WTC11 (cell line): ENCODE results near the gene VAC14. TPM values are rescaled to one million over a fixed set of nuclear protein-coding genes. Genes with fewer than 3 reads are reported as not detected.

Source experiments
- ATAC-seq: fragments of 200-7000 bp; cut with Tn5 transposase; 2 replicates; pipeline ENCODE4 v1.10.0; 2021; ENCODE audit warnings: mild to moderate bottlenecking, moderate library complexity
- CTCF ChIA-PET: fragments of 300-600 bp; sonication (Branson Sonifier 250); formaldehyde crosslinking; loops from one replicate; lab custom pipeline; 2021; ENCODE audit warnings: antibody characterized with exemption; lab: Charles Lee
- POLR2A ChIA-PET: fragments of 350-600 bp; sonication (Branson Sonifier 250); formaldehyde crosslinking; loops from one replicate; lab custom pipeline; 2021; ENCODE audit warnings: antibody characterized with exemption; lab: Charles Lee
- DNase-seq: peaks from one replicate; pipeline ENCODE4 v3.0.0; 2021; ENCODE audit warnings: low spot score
- H3K27ac Mint-ChIP-seq: 2 replicates; pipeline ENCODE4 v1.8.0; 2021; ENCODE audit warnings: mixed read lengths
- H3K27me3 Mint-ChIP-seq: 2 replicates; pipeline ENCODE4 v1.8.0; 2021; ENCODE audit warnings: low read depth, mild to moderate bottlenecking, moderate library complexity, mixed read lengths
- H3K36me3 Mint-ChIP-seq: 2 replicates; pipeline ENCODE4 v1.8.0; 2021; ENCODE audit warnings: mixed read lengths
- H3K4me1 Mint-ChIP-seq: 2 replicates; pipeline ENCODE4 v1.8.0; 2022; ENCODE audit warnings: mixed read lengths
- H3K4me3 Mint-ChIP-seq: 2 replicates; pipeline ENCODE4 v1.8.0; 2021; ENCODE audit warnings: mild to moderate bottlenecking, moderate library complexity, mixed read lengths
- H3K9me3 Mint-ChIP-seq: 2 replicates; pipeline ENCODE4 v1.8.0; 2021; ENCODE audit warnings: mixed read lengths
- AR ChIP-seq: fragments of 250-450 bp; sonication (Bioruptor Pico); IDR thresholded peaks from 2 replicates; pipeline ENCODE4 v1.9.0; 2021; ENCODE audit warnings: mild to moderate bottlenecking
- ATF1 ChIP-seq: sonication (generic); formaldehyde crosslinking; IDR thresholded peaks from 2 replicates; pipeline ENCODE4 v1.8.1; 2023; ENCODE audit warnings: mild to moderate bottlenecking, moderate library complexity, missing genetic modification reagents
- ATF2 ChIP-seq: sonication (generic); formaldehyde crosslinking; IDR thresholded peaks from 2 replicates; pipeline ENCODE4 v1.8.1; 2022; ENCODE audit warnings: low read depth, missing genetic modification reagents, borderline replicate concordance
- ATF6 ChIP-seq: sonication (generic); formaldehyde crosslinking; IDR thresholded peaks from 2 replicates; pipeline ENCODE4 v1.8.1; 2023; ENCODE audit warnings: mild to moderate bottlenecking, missing genetic modification reagents
- CBFB ChIP-seq: sonication (generic); formaldehyde crosslinking; IDR thresholded peaks from 2 replicates; pipeline ENCODE4 v1.8.1; 2022; ENCODE audit warnings: mild to moderate bottlenecking, low read depth, missing genetic modification reagents
- CREB1 ChIP-seq: sonication (generic); formaldehyde crosslinking; IDR thresholded peaks from 2 replicates; pipeline ENCODE4 v1.8.0; 2023; ENCODE audit warnings: mild to moderate bottlenecking, missing genetic modification reagents
- CTCF ChIP-seq: fragments of 200-600 bp; IDR thresholded peaks from 2 replicates; pipeline ENCODE4 v1.8.0; 2022; ENCODE audit warnings: antibody characterized with exemption
- HMGXB4 ChIP-seq: sonication (generic); formaldehyde crosslinking; IDR thresholded peaks from 2 replicates; pipeline ENCODE4 v1.8.1; 2023; ENCODE audit warnings: mild to moderate bottlenecking, moderate library complexity, missing genetic modification reagents
- JUN ChIP-seq: sonication (generic); formaldehyde crosslinking; IDR thresholded peaks from 2 replicates; pipeline ENCODE4 v1.8.0; 2023; ENCODE audit warnings: mild to moderate bottlenecking, missing genetic modification reagents
- MYBL2 ChIP-seq: sonication (generic); formaldehyde crosslinking; IDR thresholded peaks from 2 replicates; pipeline ENCODE4 v1.8.1; 2023; ENCODE audit warnings: mild to moderate bottlenecking, moderate library complexity, missing genetic modification reagents
- NR1H2 ChIP-seq: sonication (generic); formaldehyde crosslinking; IDR thresholded peaks from 2 replicates; pipeline ENCODE4 v1.9.0; 2021; ENCODE audit warnings: mild to moderate bottlenecking, moderate library complexity, missing genetic modification reagents
- OVOL2 ChIP-seq: fragments of 250-450 bp; sonication (Bioruptor Pico); IDR thresholded peaks from 2 replicates; pipeline ENCODE4 v1.9.0; 2021; ENCODE audit warnings: mild to moderate bottlenecking, borderline replicate concordance
- SOX15 ChIP-seq: fragments of 250-450 bp; sonication (Bioruptor Pico); IDR thresholded peaks from 2 replicates; pipeline ENCODE4 v1.9.0; 2021; ENCODE audit warnings: mild to moderate bottlenecking
- ZMAT4 ChIP-seq: fragments of 250-450 bp; sonication (Bioruptor Pico); IDR thresholded peaks from 2 replicates; pipeline ENCODE4 v1.9.0; 2021; ENCODE audit warnings: mild to moderate bottlenecking
- ZNF121 ChIP-seq: sonication (generic); formaldehyde crosslinking; IDR thresholded peaks from 2 replicates; pipeline ENCODE4 v1.8.0; 2023; ENCODE audit warnings: missing genetic modification reagents
- ZNF281 ChIP-seq: sonication (generic); formaldehyde crosslinking; IDR thresholded peaks from 2 replicates; pipeline ENCODE4 v1.8.0; 2023; ENCODE audit warnings: mild to moderate bottlenecking, missing genetic modification reagents
- ZNF317 ChIP-seq: sonication (generic); formaldehyde crosslinking; IDR thresholded peaks from 2 replicates; pipeline ENCODE4 v1.8.1; 2023; ENCODE audit warnings: low read depth, mild to moderate bottlenecking, moderate library complexity, missing genetic modification reagents, borderline replicate concordance
- total RNA-seq: library from RNA; stranded (reverse); gene quantifications from 3 replicates; pipeline ENCODE4 v1.2.3, GENCODE V29; 2021

The VAC14 gene
- total RNA-seq, 1 experiment from 2014 or later, result 60.1 TPM

- ATAC-seq, result no peak
- H3K27ac Mint-ChIP-seq, result no peak overlapping the region
- CTCF ChIA-PET, result interaction anchor here (0.6 to 9.8 kb wide), 3 partner anchors 62 to 1031 kb away, joined by 4 to 142 read pairs (median 5); no protein-coding TSS in a partner anchor
Observed at GRCh38 chr16:70675851-70676513, 125.0 kb downstream of the VAC14 start.

GRCh38 chr16:70674221-70675014, 126.5 kb downstream of the VAC14 start:
- ATAC-seq (no peak), DNase-seq (no peak)
- Mint-ChIP-seq H3K36me3 (peaks cover 21% of the 10 kb centered on the region), H3K27ac (no peak overlapping the region), H3K4me3 (no peak overlapping the region), H3K9me3 (peaks cover 4% of the 10 kb centered on the region), H3K4me1 (peaks cover 3% of the 10 kb centered on the region; the same call in 1 of the 2 replicates), H3K27me3 (no peaks in the 10 kb centered on the region)
- CTCF ChIA-PET, result no interaction called here
- POLR2A ChIA-PET, result no interaction called here
- no peak for TF ChIP-seq ZNF317 (CRISPR knock-in tag)
- TF ChIP-seq ZNF281 (CRISPR knock-in tag), result no peak
- no peak for TF ChIP-seq ZMAT4 (CRISPR knock-in tag)
- TF ChIP-seq CREB1 (CRISPR knock-in tag), result no peak
- no peak for TF ChIP-seq AR (CRISPR knock-in tag)
- TF ChIP-seq CBFB (CRISPR knock-in tag), result no peak
- no peak for TF ChIP-seq CTCF
- no peak for TF ChIP-seq HMGXB4 (CRISPR knock-in tag)
- no peak for TF ChIP-seq OVOL2 (CRISPR knock-in tag)
- no peak for TF ChIP-seq NR1H2
- TF ChIP-seq ZNF121, result no peak
- TF ChIP-seq MYBL2 (CRISPR knock-in tag), result no peak

More at GRCh38 chr16:70675851-70676513, 125.0 kb downstream of the VAC14 start:
- H3K4me3 Mint-ChIP-seq, result no peak overlapping the region
- peaks cover 3% of the 10 kb centered on the region; the same call in 1 of the 2 replicates for H3K4me1 Mint-ChIP-seq
- no peaks in the 10 kb centered on the region for H3K27me3 Mint-ChIP-seq
- no peak for DNase-seq
- TF ChIP-seq ATF6 (CRISPR knock-in tag) (no peak), JUN (CRISPR knock-in tag) (no peak), ATF2 (CRISPR knock-in tag) (no peak), ATF1 (CRISPR knock-in tag) (no peak), SOX15 (CRISPR knock-in tag) (no peak)
- H3K9me3 Mint-ChIP-seq, result no peaks in the 10 kb centered on the region
- POLR2A ChIA-PET, result no interaction called here
- H3K36me3 Mint-ChIP-seq, result peaks cover 9% of the 10 kb centered on the region
